HepG2 (cell line): ENCODE data around the gene COPB2. TPM values are rescaled to one million over a fixed set of nuclear protein-coding genes. Genes with fewer than 3 reads are reported as not detected.

Source experiments
- HHEX ChIP-seq: IDR thresholded peaks from 2 replicates; pipeline ENCODE4 v1.6.1; 2016; ENCODE audit warnings: control low read depth
- HMGA1 ChIP-seq: sonication (generic); formaldehyde crosslinking; conservative IDR thresholded peaks from 2 replicates; pipeline ENCODE4 v1.4.0; 2020; ENCODE audit warnings: missing genetic modification reagents
- MTA3 ChIP-seq: sonication (generic); formaldehyde crosslinking; IDR thresholded peaks from 2 replicates; pipeline ENCODE4 v1.4.0; 2020; ENCODE audit warnings: missing genetic modification reagents
- MTF1 ChIP-seq: sonication (generic); formaldehyde crosslinking; IDR thresholded peaks from 2 replicates; pipeline ENCODE4 v1.5.0; 2020; ENCODE audit warnings: missing genetic modification reagents
- NFYB ChIP-seq: sonication (generic); formaldehyde crosslinking; IDR thresholded peaks from 2 replicates; pipeline ENCODE4 v1.4.0; 2020; ENCODE audit warnings: missing genetic modification reagents
- ONECUT2 ChIP-seq: sonication (generic); formaldehyde crosslinking; IDR thresholded peaks from 2 replicates; pipeline ENCODE4 v1.4.0; 2020; ENCODE audit warnings: missing genetic modification reagents
- POLR2G ChIP-seq: fragments of 200-400 bp; formaldehyde crosslinking; IDR thresholded peaks from 2 replicates; pipeline ENCODE4 v1.6.1; 2018; ENCODE audit warnings: mild to moderate bottlenecking, low read depth, low read length, moderate library complexity
- RXRB ChIP-seq: IDR thresholded peaks from 2 replicates; pipeline ENCODE4 v1.6.1; 2016; ENCODE audit warnings: borderline replicate concordance, missing genetic modification reagents, missing compliant biosample characterization
- SKI ChIP-seq: fragments of 450-650 bp; IDR thresholded peaks from one replicate; pipeline ENCODE4 v1.6.1; 2018; ENCODE audit warnings: mild to moderate bottlenecking; ENCODE audit not compliant: partially characterized antibody
- SOX5 ChIP-seq: IDR thresholded peaks from 2 replicates; pipeline ENCODE4 v1.6.1; 2016; ENCODE audit warnings: borderline replicate concordance
- SP1 ChIP-seq, 2 experiments: fragments of 450-650 bp in 1 of 2; sonication (generic) in 1 of 2; formaldehyde crosslinking in 1 of 2; IDR thresholded peaks; 2 replicates each; pipeline versions ENCODE4 v1.4.0 to v1.6.1; 2016 to 2020; ENCODE audit warnings: missing genetic modification reagents in 1 of 2
- TBL1XR1 ChIP-seq: fragments of 150-350 bp; IDR thresholded peaks from 2 replicates; pipeline ENCODE4 v1.6.1; 2014; ENCODE audit warnings: borderline replicate concordance, low read length; ENCODE audit not compliant: partially characterized antibody
- ZFYVE20 ChIP-seq: sonication (generic); formaldehyde crosslinking; IDR thresholded peaks from 2 replicates; pipeline ENCODE4 v1.8.0; 2023; ENCODE audit warnings: low read depth, mild to moderate bottlenecking, moderate library complexity, missing genetic modification reagents, borderline replicate concordance
- ZMYM4 ChIP-seq: sonication (generic); formaldehyde crosslinking; IDR thresholded peaks from 2 replicates; pipeline ENCODE4 v1.8.1; 2023; ENCODE audit warnings: mild to moderate bottlenecking, missing genetic modification reagents
- ZNF296 ChIP-seq: sonication (generic); formaldehyde crosslinking; conservative IDR thresholded peaks from 2 replicates; pipeline ENCODE4 v1.5.0; 2020; ENCODE audit warnings: mild to moderate bottlenecking, missing genetic modification reagents
- ZNF564 ChIP-seq: sonication (generic); formaldehyde crosslinking; IDR thresholded peaks from 2 replicates; pipeline ENCODE4 v1.8.1; 2023; ENCODE audit warnings: mild to moderate bottlenecking, missing genetic modification reagents
- ZNF773 ChIP-seq: sonication (generic); formaldehyde crosslinking; IDR thresholded peaks from 2 replicates; pipeline ENCODE4 v1.4.0; 2020; ENCODE audit warnings: missing genetic modification reagents, borderline replicate concordance
- polyA plus RNA-seq, 8 experiments: library from polyadenylated mRNA; depleted of rRNA in 3 of 8; stranded (reverse) in 7 of 8; unstranded in 1 of 8; fragments of >200 nt; fragmentation: Illumina TruSeq in 4 of 8; extraction: Trizol in 4 of 8; gene quantifications; 2 replicates each; pipeline versions ENCODE4 v1.2.1 to v1.2.3, GENCODE V29; 2011 to 2016; ENCODE audit warnings: low read depth in 4 of 8, missing spikeins in 1 of 8, mixed read lengths in 1 of 8; ENCODE audit not compliant: insufficient read depth in 1 of 8
- total RNA-seq, 5 experiments: library from RNA; depleted of rRNA; stranded (reverse); fragments of >200 nt; fragmentation: Illumina TruSeq; extraction: Trizol; gene quantifications; 2 replicates each; pipeline ENCODE4 v1.2.3, GENCODE V29; 2016; ENCODE audit warnings: low read depth in 1 of 5
- TF ChIP-seq, protein P1 (sequence below): sonication (generic); formaldehyde crosslinking; IDR thresholded peaks from 2 replicates; pipeline ENCODE4 v1.5.1; 2020; ENCODE audit warnings: mild to moderate bottlenecking, missing genetic modification reagents, moderate library complexity
- TF ChIP-seq, protein P2 (sequence below): sonication (generic); formaldehyde crosslinking; conservative IDR thresholded peaks from 2 replicates; pipeline ENCODE4 v1.8.0; 2022; ENCODE audit warnings: missing genetic modification reagents
- TF ChIP-seq, protein P3 (sequence below): sonication (generic); formaldehyde crosslinking; IDR thresholded peaks from 2 replicates; pipeline ENCODE4 v1.4.0; 2020; ENCODE audit warnings: mild to moderate bottlenecking, low read depth, missing genetic modification reagents
- TF ChIP-seq, protein P4 (sequence below): sonication (generic); formaldehyde crosslinking; IDR thresholded peaks from 2 replicates; pipeline ENCODE4 v1.8.0; 2022; ENCODE audit warnings: mild to moderate bottlenecking, missing genetic modification reagents, moderate library complexity

The COPB2 gene
- total and polyA plus RNA-seq, 2 of the 13 experiments (the other 11 are each of a cell fraction or from before 2014, with no cell fraction given): 83.3 to 217 TPM

DNA sequence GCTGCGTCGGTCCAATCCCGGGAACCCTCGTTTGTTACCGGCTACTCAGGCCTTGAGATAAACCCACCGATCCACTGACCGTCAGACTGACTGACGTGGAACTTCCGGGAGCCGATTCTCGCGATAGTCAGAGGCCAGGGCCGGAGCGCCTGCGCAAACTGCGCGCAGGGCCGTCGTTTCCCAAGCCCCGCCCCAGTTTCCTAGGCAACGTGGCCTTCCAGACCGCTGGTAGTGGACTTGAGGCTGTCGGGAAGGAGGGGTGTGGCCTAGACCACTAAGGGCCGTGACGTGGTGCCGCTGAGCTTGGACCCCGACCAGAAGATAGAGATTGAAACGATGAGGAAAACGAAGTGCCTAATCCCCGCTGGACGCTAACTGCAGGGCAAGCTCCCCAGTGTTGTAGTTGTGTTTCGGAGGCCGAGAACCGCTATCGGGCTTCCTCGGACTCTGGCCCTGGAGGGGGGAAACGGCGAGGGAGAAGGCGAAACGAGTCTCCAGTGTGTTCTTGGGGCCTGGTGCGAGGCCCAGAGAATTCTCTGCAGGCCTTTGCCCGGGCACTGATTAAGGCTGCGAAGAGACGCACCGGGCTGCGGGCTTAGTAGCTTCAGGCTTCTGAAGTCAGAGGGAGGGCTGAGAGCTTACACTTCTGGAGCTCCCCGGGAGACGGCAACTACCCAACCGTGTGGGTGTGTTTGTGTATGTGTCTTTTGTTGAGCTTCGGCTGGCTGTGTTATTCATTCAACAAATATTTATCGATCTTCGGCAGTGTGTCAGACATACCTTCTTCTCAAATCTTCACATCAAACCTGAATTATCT lies at the start of gene COPB2 (continued):
- TF ChIP-seq, protein P1, sequence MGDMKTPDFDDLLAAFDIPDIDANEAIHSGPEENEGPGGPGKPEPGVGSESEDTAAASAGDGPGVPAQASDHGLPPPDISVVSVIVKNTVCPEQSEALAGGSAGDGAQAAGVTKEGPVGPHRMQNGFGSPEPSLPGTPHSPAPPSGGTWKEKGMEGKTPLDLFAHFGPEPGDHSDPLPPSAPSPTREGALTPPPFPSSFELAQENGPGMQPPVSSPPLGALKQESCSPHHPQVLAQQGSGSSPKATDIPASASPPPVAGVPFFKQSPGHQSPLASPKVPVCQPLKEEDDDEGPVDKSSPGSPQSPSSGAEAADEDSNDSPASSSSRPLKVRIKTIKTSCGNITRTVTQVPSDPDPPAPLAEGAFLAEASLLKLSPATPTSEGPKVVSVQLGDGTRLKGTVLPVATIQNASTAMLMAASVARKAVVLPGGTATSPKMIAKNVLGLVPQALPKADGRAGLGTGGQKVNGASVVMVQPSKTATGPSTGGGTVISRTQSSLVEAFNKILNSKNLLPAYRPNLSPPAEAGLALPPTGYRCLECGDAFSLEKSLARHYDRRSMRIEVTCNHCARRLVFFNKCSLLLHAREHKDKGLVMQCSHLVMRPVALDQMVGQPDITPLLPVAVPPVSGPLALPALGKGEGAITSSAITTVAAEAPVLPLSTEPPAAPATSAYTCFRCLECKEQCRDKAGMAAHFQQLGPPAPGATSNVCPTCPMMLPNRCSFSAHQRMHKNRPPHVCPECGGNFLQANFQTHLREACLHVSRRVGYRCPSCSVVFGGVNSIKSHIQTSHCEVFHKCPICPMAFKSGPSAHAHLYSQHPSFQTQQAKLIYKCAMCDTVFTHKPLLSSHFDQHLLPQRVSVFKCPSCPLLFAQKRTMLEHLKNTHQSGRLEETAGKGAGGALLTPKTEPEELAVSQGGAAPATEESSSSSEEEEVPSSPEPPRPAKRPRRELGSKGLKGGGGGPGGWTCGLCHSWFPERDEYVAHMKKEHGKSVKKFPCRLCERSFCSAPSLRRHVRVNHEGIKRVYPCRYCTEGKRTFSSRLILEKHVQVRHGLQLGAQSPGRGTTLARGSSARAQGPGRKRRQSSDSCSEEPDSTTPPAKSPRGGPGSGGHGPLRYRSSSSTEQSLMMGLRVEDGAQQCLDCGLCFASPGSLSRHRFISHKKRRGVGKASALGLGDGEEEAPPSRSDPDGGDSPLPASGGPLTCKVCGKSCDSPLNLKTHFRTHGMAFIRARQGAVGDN (CRISPR knock-in tag): peak; percentile 90
- TF ChIP-seq, protein P2, sequence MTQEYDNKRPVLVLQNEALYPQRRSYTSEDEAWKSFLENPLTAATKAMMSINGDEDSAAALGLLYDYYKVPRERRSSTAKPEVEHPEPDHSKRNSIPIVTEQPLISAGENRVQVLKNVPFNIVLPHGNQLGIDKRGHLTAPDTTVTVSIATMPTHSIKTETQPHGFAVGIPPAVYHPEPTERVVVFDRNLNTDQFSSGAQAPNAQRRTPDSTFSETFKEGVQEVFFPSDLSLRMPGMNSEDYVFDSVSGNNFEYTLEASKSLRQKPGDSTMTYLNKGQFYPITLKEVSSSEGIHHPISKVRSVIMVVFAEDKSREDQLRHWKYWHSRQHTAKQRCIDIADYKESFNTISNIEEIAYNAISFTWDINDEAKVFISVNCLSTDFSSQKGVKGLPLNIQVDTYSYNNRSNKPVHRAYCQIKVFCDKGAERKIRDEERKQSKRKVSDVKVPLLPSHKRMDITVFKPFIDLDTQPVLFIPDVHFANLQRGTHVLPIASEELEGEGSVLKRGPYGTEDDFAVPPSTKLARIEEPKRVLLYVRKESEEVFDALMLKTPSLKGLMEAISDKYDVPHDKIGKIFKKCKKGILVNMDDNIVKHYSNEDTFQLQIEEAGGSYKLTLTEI (CRISPR knock-in tag): no peak
- TF ChIP-seq TBL1XR1 (peak; percentile 67), HHEX (CRISPR knock-in tag) (no peak), SKI (no peak), POLR2G (peak; percentile 89), ZNF564 (CRISPR knock-in tag) (peak; percentile 76; the same call in 1 of the 2 replicates), RXRB (CRISPR knock-in tag) (0 out of 2 replicates have a peak, but pooled peaks have one; percentile 13), ONECUT2 (CRISPR knock-in tag) (peak; percentile 72), SOX5 (0 out of 2 replicates have a peak, but pooled peaks have one; percentile 8), NFYB (CRISPR knock-in tag) (peak; percentile 39; the same call in 1 of the 2 replicates), MTF1 (CRISPR knock-in tag) (no peak), HMGA1 (CRISPR knock-in tag) (no peak), ZMYM4 (CRISPR knock-in tag) (peak; percentile 88), ZNF773 (CRISPR knock-in tag) (no peak), ZNF296 (CRISPR knock-in tag) (no peak), SP1 (IDR thresholded peaks at IDR 0.05) (peak; percentile 63; the same call in 1 of the 2 replicates), SP1 (CRISPR knock-in tag; IDR thresholded peaks at IDR 0.05) (peak; percentile 70), ZFYVE20 (CRISPR knock-in tag) (no peak), MTA3 (CRISPR knock-in tag) (no peak)
- TF ChIP-seq, protein P3, sequence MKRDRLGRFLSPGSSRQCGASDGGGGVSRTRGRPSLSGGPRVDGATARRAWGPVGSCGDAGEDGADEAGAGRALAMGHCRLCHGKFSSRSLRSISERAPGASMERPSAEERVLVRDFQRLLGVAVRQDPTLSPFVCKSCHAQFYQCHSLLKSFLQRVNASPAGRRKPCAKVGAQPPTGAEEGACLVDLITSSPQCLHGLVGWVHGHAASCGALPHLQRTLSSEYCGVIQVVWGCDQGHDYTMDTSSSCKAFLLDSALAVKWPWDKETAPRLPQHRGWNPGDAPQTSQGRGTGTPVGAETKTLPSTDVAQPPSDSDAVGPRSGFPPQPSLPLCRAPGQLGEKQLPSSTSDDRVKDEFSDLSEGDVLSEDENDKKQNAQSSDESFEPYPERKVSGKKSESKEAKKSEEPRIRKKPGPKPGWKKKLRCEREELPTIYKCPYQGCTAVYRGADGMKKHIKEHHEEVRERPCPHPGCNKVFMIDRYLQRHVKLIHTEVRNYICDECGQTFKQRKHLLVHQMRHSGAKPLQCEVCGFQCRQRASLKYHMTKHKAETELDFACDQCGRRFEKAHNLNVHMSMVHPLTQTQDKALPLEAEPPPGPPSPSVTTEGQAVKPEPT (CRISPR knock-in tag): peak; percentile 42
- TF ChIP-seq, protein P4, sequence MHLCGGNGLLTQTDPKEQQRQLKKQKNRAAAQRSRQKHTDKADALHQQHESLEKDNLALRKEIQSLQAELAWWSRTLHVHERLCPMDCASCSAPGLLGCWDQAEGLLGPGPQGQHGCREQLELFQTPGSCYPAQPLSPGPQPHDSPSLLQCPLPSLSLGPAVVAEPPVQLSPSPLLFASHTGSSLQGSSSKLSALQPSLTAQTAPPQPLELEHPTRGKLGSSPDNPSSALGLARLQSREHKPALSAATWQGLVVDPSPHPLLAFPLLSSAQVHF: no peak
